OCI-LY3 (cell line): ENCODE measurements around the gene PRM1.

Source experiments
- H2AFZ ChIP-seq: fragments of 200-600, 300-600 bp; shearing (Covaris generic); 2 replicates; pipeline ENCODE4 v1.6.0; 2014; ENCODE audit warnings: antibody characterized with exemption, low read depth, low read length
- H3K27ac ChIP-seq: fragments of 200-600, 300-600 bp; sonication (generic); 2 replicates; pipeline ENCODE4 v1.5.1; 2014; ENCODE audit warnings: mild to moderate bottlenecking, low read length, moderate library complexity, mixed read lengths
- H3K27me3 ChIP-seq: fragments of 200-600, 300-600 bp; sonication (generic); 2 replicates; pipeline ENCODE4 v1.6.1; 2014; ENCODE audit warnings: low read depth, low read length, mixed read lengths
- H3K36me3 ChIP-seq: fragments of 200-600, 300-600 bp; sonication (generic); replicated peaks from 2 replicates; pipeline ENCODE3; 2014; ENCODE audit warnings: low read depth, low read length, mixed read lengths
- H3K4me1 ChIP-seq: fragments of 300-600, 200-600 bp; sonication (generic); 2 replicates; pipeline ENCODE4 v1.6.1; 2014; ENCODE audit warnings: low read length, mixed read lengths
- H3K4me2 ChIP-seq: fragments of 200-600, 300-600 bp; sonication (generic); 2 replicates; pipeline ENCODE4 v1.6.1; 2014; ENCODE audit warnings: low read length, mixed read lengths
- H3K4me3 ChIP-seq: fragments of 300-600, 200-600 bp; sonication (generic); 2 replicates; pipeline ENCODE4 v1.5.1; 2014; ENCODE audit warnings: antibody characterized with exemption, mild to moderate bottlenecking, low read length, moderate library complexity
- H3K79me2 ChIP-seq: fragments of 300-600, 200-600 bp; shearing (Covaris generic); 2 replicates; pipeline ENCODE4 v1.6.1; 2014; ENCODE audit warnings: mild to moderate bottlenecking, low read length, mixed read lengths
- H3K9ac ChIP-seq: fragments of 300-600, 200-600 bp; shearing (Covaris generic); 2 replicates; pipeline ENCODE4 v1.6.0; 2014; ENCODE audit warnings: mild to moderate bottlenecking, low read length, moderate library complexity
- H3K9me3 ChIP-seq: fragments of 200-600, 300-600 bp; shearing (Covaris generic); 2 replicates; pipeline ENCODE4 v1.6.1; 2014; ENCODE audit warnings: low read length, mixed read lengths; ENCODE audit not compliant: insufficient read depth
- H4K20me1 ChIP-seq: fragments of 200-600, 300-600 bp; sonication (generic); 2 replicates; pipeline ENCODE4 v1.6.1; 2016; ENCODE audit warnings: low read length, mixed read lengths; ENCODE audit not compliant: insufficient read depth
- EZH2phosphoT487 ChIP-seq: fragments of 200-600 bp; shearing (Covaris generic); IDR thresholded peaks from 2 replicates; pipeline ENCODE4 v1.6.1; 2018; ENCODE audit warnings: antibody characterized with exemption, mixed run types, low read depth
- TF ChIP-seq, protein P1 (sequence below): fragments of 200-600, 300-600 bp; sonication (generic); IDR thresholded peaks from 2 replicates; pipeline ENCODE4 v1.5.1; 2014; ENCODE audit warnings: antibody characterized with exemption, low read length, low read depth

PRM1 gene

DNA sequence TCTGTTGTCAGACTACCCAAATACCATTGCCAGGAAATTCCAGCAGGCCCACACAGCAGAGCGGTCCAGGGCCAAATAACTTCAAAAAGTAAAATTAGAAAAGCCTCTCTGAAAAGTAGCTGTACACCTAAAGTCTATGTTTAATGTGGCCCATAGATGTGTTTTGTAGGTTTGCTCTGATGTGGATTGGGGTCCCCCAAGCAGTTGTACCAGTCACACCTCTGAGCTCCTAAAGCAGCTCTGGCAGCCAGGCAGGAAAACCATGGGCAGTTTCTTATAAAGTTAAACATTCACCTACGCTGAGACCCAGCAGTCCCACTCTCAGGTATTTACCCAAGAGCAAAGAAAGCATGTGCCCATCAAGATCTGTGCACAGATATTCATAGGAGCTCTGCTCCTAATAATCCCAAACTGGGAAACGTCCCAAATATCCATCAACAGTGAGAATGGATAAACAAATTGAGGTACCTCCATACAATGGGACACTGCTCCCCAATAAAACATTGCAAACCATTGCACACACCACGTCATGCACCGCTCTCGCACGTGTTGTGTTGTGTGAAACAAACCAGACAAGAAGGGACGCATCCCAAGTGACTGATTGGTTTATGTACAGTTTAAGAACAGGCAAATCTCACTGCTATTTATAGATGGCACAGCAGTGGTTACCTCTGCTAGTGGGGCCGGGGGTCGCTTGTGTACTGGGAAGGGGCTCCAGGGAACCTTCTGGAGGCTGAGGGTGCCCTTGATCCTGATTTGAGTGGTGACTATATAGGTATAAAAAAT, 15.8 kb upstream of the PRM1 start:
- Histone ChIP-seq H2AFZ (0 out of 2 replicates have a peak overlapping the region, but pooled peaks have one; percentile 16), H3K27me3 (peaks cover 5% of the 10 kb centered on the region; the same call in 1 of the 2 replicates), H3K4me2 (peak overlapping the region; percentile 71), H3K4me1 (peaks cover 40% of the 10 kb centered on the region), H3K9ac (peak overlapping the region; percentile 44), H3K36me3 (no peaks in the 10 kb centered on the region), H4K20me1 (no peaks in the 10 kb centered on the region), H3K27ac (peak overlapping the region; percentile 80), H3K9me3 (no peaks in the 10 kb centered on the region), H3K79me2 (no peaks in the 10 kb centered on the region), H3K4me3 (peak overlapping the region; percentile 47)
- no peak for TF ChIP-seq EZH2phosphoT487
- TF ChIP-seq, protein P1, sequence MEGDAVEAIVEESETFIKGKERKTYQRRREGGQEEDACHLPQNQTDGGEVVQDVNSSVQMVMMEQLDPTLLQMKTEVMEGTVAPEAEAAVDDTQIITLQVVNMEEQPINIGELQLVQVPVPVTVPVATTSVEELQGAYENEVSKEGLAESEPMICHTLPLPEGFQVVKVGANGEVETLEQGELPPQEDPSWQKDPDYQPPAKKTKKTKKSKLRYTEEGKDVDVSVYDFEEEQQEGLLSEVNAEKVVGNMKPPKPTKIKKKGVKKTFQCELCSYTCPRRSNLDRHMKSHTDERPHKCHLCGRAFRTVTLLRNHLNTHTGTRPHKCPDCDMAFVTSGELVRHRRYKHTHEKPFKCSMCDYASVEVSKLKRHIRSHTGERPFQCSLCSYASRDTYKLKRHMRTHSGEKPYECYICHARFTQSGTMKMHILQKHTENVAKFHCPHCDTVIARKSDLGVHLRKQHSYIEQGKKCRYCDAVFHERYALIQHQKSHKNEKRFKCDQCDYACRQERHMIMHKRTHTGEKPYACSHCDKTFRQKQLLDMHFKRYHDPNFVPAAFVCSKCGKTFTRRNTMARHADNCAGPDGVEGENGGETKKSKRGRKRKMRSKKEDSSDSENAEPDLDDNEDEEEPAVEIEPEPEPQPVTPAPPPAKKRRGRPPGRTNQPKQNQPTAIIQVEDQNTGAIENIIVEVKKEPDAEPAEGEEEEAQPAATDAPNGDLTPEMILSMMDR, result no peak

DNA sequence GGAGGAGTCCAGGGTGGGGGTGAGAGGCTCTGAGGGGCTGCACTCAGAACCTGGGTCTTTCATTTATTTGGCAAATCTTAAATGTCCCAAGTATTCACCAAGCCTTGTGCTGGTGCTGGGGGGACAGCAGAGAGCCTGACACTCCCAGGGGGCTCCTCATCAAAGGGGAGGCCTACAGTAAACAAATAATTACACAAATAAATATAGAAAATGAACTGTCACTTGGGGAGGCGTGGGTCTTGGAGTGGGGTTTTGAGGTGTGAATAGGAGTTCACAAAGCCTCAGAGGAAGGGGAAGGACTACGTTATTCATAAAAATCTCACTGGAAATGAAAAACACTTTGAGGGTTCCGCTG, 15.2 kb upstream of the PRM1 start:
- H2AFZ ChIP-seq, result 0 out of 2 replicates have a peak overlapping the region, but pooled peaks have one; percentile 16
- H3K9ac ChIP-seq, result no peak overlapping the region; the same call in 1 of the 2 replicates
- peaks cover 40% of the 10 kb centered on the region for H3K4me1 ChIP-seq
- no peaks in the 10 kb centered on the region for H3K79me2 ChIP-seq
- no peaks in the 10 kb centered on the region for H4K20me1 ChIP-seq
- no peak overlapping the region for H3K4me3 ChIP-seq
- TF ChIP-seq, protein P1, result no peak
- TF ChIP-seq EZH2phosphoT487, result no peak
- no peaks in the 10 kb centered on the region for H3K36me3 ChIP-seq
- H3K4me2 ChIP-seq, result peak overlapping the region; percentile 71
- H3K27me3 ChIP-seq, result peaks cover 5% of the 10 kb centered on the region; the same call in 1 of the 2 replicates
- H3K27ac ChIP-seq, result peak overlapping the region; percentile 80
- H3K9me3 ChIP-seq, result no peaks in the 10 kb centered on the region

DNA sequence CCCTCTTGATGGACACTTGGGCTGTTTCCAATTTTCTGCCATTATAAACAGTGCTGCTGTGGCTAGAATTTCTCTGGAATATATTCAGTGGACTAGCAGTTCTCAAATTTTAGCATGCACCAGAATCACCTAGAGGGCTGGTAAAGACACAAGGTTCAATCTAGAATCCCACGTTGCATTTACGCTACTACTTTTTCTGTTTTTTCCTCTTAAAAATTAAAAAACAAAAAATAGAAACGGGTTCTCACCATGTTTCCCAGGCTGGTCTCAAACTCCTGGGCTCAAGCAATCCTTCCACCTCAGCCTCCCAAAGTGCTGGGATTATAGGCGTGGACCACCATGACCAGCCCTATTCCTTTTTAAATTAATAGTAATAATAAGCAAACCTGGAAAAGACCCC, 14.5 kb upstream of the PRM1 start:
- peaks cover 5% of the 10 kb centered on the region; the same call in 1 of the 2 replicates for H3K27me3 ChIP-seq
- H3K79me2 ChIP-seq, result no peaks in the 10 kb centered on the region
- H4K20me1 ChIP-seq, result no peaks in the 10 kb centered on the region
- no peaks in the 10 kb centered on the region for H3K9me3 ChIP-seq
- no peak overlapping the region for H3K9ac ChIP-seq
- H3K36me3 ChIP-seq, result no peaks in the 10 kb centered on the region
- H3K4me1 ChIP-seq, result peaks cover 40% of the 10 kb centered on the region
- no peak overlapping the region for H3K27ac ChIP-seq
- no peak overlapping the region for H3K4me2 ChIP-seq
- no peak overlapping the region for H2AFZ ChIP-seq
- TF ChIP-seq, protein P1, result no peak
- TF ChIP-seq EZH2phosphoT487, result no peak
- H3K4me3 ChIP-seq, result no peak overlapping the region

DNA sequence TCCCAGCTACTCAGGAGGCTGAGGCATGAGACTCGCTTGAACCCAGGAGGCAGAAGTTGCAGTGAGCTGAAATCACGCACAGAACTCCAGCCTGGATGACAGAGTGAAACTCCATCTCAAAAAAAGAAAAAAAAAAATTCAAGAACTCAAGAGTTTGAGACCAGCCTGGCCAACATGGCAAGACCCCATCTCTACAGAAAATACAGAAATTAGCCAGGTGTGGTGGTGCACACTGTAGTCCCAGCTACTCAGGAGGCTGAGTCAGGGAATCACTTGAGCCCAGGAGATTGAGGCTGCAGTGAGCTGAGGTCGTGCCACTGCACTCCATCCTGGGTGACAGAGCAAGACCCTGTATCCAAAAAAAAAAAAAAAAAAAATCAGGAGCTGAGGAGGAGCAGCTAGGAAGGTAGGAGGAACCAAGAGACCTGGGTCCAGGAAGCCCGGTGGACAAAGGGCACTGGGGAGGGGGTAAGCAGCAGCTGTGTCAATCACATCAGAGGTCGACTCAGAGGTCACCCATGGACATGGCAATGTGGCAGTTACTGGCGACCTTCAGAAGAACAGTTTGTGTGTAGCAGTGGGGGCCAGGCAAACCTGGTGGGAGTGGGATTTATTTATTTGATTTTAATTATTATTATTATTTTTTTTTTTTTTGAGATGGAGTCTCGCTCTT, 11.1 kb upstream of the PRM1 start:
- Histone ChIP-seq H3K9ac (no peak overlapping the region), H3K4me2 (no peak overlapping the region), H3K9me3 (no peaks in the 10 kb centered on the region), H2AFZ (no peak overlapping the region), H3K27ac (no peak overlapping the region), H3K4me3 (no peak overlapping the region), H3K36me3 (no peaks in the 10 kb centered on the region), H4K20me1 (no peaks in the 10 kb centered on the region), H3K27me3 (peaks cover 5% of the 10 kb centered on the region; the same call in 1 of the 2 replicates), H3K79me2 (no peaks in the 10 kb centered on the region), H3K4me1 (peaks cover 16% of the 10 kb centered on the region)
- no peak for TF ChIP-seq EZH2phosphoT487
- TF ChIP-seq, protein P1, result no peak
